ENCODE results near the gene LRBA. TPM values are rescaled to one million over a fixed set of nuclear protein-coding genes. Genes with fewer than 3 reads are reported as not detected.

The LRBA gene
- total RNA-seq, 1 donor from 2014 or later, result 46.2 TPM

DNA sequence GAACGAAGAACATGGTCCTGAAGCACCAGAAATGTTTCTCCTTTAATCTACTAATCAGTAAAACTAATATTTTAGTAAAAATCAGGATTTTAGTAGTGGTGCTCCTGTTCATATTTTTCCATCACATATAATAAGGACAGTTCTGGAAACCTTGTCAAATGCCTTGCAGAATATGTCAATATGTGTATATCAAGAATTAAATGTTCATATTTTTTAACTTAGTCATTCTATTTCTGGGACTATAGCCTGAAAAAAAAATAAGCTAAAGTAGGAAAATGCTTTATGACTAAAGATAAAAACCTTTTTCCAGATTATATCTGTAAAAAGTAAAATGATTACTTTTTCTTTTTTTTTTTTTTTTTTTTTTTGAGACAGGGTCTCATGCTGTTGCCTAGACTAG is 368.1 kb downstream of the LRBA start:
- intact Hi-C loops (cut with DNase I), result no loop called here

DNA sequence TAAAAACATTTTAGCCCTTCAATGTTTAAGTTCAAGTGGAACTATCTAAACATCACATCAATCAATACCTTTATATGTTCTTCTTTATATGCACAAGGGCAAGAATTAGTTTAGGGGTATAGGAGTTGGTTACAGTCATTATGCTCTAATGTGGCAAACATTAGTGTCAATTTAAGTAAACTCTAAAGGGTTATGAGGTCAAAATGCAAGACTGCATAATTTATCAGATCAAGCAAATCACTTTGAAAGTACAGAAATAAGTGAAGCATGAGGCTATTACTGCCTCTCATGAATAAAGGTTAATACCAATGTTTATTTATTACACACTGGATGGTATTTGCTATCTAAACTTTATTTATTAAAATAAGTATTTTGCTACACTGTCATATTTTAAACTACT is 373.5 kb downstream of the LRBA start:
- DNase-seq, result no peak
- Histone ChIP-seq H3K36me3 (no peaks in the 10 kb centered on the region), H3K4me1 (no peaks in the 10 kb centered on the region), H3K9me3 (no peaks in the 10 kb centered on the region), H3K27me3 (ENCODE audit: low read depth) (no peaks in the 10 kb centered on the region), H3K27ac (no peak overlapping the region), H3K4me3 (no peak overlapping the region)
- ATAC-seq, result no peak
- TF ChIP-seq, protein P1, sequence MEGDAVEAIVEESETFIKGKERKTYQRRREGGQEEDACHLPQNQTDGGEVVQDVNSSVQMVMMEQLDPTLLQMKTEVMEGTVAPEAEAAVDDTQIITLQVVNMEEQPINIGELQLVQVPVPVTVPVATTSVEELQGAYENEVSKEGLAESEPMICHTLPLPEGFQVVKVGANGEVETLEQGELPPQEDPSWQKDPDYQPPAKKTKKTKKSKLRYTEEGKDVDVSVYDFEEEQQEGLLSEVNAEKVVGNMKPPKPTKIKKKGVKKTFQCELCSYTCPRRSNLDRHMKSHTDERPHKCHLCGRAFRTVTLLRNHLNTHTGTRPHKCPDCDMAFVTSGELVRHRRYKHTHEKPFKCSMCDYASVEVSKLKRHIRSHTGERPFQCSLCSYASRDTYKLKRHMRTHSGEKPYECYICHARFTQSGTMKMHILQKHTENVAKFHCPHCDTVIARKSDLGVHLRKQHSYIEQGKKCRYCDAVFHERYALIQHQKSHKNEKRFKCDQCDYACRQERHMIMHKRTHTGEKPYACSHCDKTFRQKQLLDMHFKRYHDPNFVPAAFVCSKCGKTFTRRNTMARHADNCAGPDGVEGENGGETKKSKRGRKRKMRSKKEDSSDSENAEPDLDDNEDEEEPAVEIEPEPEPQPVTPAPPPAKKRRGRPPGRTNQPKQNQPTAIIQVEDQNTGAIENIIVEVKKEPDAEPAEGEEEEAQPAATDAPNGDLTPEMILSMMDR (IDR thresholded peaks at IDR 0.05), result no peak
- intact Hi-C loops (cut with DNase I), result no loop called here

More for the DNA sequence above, 368.1 kb downstream of the LRBA start:
- H3K4me3 ChIP-seq, result no peak overlapping the region
- H3K27ac ChIP-seq, result no peak overlapping the region
- H3K9me3 ChIP-seq, result no peaks in the 10 kb centered on the region
- no peaks in the 10 kb centered on the region for H3K27me3 ChIP-seq (ENCODE audit: low read depth)
- TF ChIP-seq, protein P1 (IDR thresholded peaks at IDR 0.05), result no peak
- H3K4me1 ChIP-seq, result no peaks in the 10 kb centered on the region
- no peak for DNase-seq
- H3K36me3 ChIP-seq, result no peaks in the 10 kb centered on the region
- ATAC-seq, result no peak

DNA sequence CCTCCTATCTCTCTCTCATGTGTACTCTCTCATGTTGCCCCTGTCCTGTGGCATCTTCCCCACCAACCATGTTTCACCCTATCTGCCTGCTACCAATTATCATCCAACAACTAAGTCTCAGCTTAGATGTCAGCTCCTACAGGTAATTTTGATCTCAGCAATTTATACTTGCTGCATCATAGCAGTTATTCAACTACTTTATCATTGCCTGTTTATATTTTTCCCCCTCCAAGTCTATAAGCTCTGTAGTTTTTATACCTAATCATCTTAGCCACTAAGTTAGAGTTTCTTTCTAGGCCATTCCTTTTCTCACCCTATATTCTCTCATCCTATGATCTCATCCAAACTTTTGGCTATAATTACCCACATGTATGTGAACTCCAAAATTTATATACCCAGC is 382.4 kb downstream of the LRBA start:
- no peak for DNase-seq

DNA sequence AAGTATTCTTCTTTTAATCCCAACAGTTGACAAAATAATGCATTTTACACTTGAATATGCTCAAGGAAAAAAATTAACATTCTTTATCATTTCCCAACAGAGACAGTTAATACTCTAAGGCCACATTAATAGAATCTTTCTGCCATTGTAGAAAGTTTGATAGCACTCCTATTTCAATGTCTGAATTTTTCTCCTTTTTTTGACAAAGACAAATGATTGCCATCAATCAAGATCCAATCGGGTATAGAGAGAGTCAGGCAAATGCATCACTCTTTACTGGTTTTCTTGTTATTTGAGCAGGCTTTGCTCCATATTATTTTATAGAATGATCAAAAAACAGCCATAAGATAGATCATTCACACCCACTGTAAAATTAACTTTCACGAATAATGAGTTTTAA is 387.0 kb downstream of the LRBA start:
- H3K4me3 ChIP-seq, result no peak overlapping the region
- DNase-seq (no peak), ATAC-seq (no peak)
- no peaks in the 10 kb centered on the region for H3K9me3 ChIP-seq
- no peaks in the 10 kb centered on the region for H3K36me3 ChIP-seq
- H3K4me1 ChIP-seq, result no peaks in the 10 kb centered on the region
- TF ChIP-seq, protein P1 (IDR thresholded peaks at IDR 0.05), result no peak
- intact Hi-C loops (cut with DNase I), result no loop called here
- no peak overlapping the region for H3K27ac ChIP-seq
- no peaks in the 10 kb centered on the region for H3K27me3 ChIP-seq (ENCODE audit: low read depth)

More for the DNA sequence above, 382.4 kb downstream of the LRBA start:
- no peak overlapping the region for H3K4me3 ChIP-seq
- no peak for ATAC-seq
- H3K27ac ChIP-seq, result no peak overlapping the region
- TF ChIP-seq, protein P1 (IDR thresholded peaks at IDR 0.05), result no peak
- intact Hi-C loops (cut with DNase I), result no loop called here
- no peaks in the 10 kb centered on the region for H3K36me3 ChIP-seq
- H3K9me3 ChIP-seq, result no peaks in the 10 kb centered on the region
- H3K4me1 ChIP-seq, result no peaks in the 10 kb centered on the region
- no peaks in the 10 kb centered on the region for H3K27me3 ChIP-seq (ENCODE audit: low read depth)

DNA sequence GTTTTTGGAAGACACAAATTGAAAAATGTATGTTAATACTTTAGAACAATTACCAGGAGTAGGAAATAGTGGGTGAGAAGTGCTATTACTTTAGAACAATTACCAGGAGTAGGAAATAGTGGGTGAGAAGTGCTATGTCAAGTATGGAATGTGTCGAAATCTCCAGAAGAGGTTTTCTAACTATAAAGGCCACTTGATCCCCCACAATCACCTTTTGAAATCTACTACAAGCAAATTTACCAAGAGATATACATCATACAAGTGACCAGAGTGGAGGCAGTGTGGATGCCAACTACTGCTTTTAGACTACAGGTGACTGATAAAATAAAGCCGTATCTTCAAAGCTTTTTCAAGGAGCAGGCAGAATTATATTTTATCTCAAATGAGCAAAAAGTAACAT is 390.1 kb downstream of the LRBA start:
- intact Hi-C loops (cut with DNase I), result no loop called here
- TF ChIP-seq, protein P1 (IDR thresholded peaks at IDR 0.05), result no peak
- DNase-seq, result no peak
- H3K36me3 ChIP-seq, result no peaks in the 10 kb centered on the region
- H3K27ac ChIP-seq, result no peak overlapping the region
- no peaks in the 10 kb centered on the region for H3K4me1 ChIP-seq
- H3K9me3 ChIP-seq, result no peaks in the 10 kb centered on the region
- H3K4me3 ChIP-seq, result no peak overlapping the region
- ATAC-seq, result peak in 1 of 2 donors; percentile 76
- H3K27me3 ChIP-seq (ENCODE audit: low read depth), result no peaks in the 10 kb centered on the region

DNA sequence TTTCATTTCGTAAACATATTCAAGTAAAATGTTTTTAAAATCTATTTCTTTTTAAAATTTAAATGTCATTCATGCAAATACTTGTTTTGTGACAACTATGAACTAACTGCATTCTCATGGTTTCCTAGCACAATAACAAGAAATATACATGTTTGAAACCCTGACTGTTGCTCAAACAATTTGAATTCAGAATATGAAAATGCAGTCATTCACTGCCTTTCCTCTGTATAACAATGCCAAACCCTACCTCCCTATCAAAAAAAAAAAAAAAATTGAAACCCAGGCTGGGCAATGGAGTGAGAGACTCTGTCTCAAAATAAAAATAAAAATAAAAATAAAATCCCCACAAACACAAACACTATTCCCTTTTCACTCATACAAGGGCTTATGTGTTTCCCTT is 391.0 kb downstream of the LRBA start:
- TF ChIP-seq, protein P1 (IDR thresholded peaks at IDR 0.05), result no peak
- intact Hi-C loops (cut with DNase I), result no loop called here
- Histone ChIP-seq H3K4me3 (no peak overlapping the region), H3K4me1 (no peaks in the 10 kb centered on the region), H3K36me3 (no peaks in the 10 kb centered on the region), H3K27me3 (ENCODE audit: low read depth) (no peaks in the 10 kb centered on the region), H3K9me3 (no peaks in the 10 kb centered on the region), H3K27ac (no peak overlapping the region)
- DNase-seq (no peak), ATAC-seq (no peak)

Measured in lower lobe of right lung (tissue), 2 donors.